ENCODE results near the gene NFASC.

Gene NFASC

DNA sequence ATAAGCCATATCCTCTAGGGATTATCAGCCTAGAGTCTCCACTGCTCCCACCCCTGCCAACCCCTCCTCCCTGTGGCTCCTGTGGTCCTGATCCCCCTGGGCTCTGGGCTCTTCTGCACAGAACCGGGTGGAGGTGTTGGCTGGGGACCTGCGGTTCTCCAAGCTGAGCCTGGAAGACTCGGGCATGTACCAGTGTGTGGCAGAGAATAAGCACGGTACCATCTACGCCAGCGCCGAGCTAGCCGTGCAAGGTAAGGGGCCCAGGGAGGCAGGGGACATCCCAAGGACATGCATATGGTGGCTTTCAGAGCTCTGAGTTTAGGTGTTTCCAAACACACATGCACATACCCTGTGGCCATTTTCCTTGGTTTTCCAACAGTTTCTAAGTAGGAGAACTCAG lies 191.7 kb downstream of the NFASC start:
- no peak overlapping the region for H3K27ac ChIP-seq (ENCODE audit: extremely low read depth, low read depth, low read length)
- no peaks in the 10 kb centered on the region for H3K9me3 ChIP-seq (ENCODE audit: control insufficient read depth, insufficient read depth, low read depth, low read length)
- no peak overlapping the region for H3K4me3 ChIP-seq (ENCODE audit: low read depth, low read length)
- H3K4me1 ChIP-seq (ENCODE audit: control insufficient read depth, insufficient read depth, low read length): no peaks in the 10 kb centered on the region
- CTCF ChIA-PET: interaction anchor here (0.8 to 5.9 kb wide), 37 partner anchors 10 to 270 kb away, joined by 3 to 282 read pairs (median 8); partner anchors contain the start of gene RBBP5
- no peaks in the 10 kb centered on the region for H3K36me3 ChIP-seq (ENCODE audit: control insufficient read depth in 2 of 2, insufficient read depth in 1 of 2, low read length in 2 of 2)
- POLR2A ChIA-PET: no interaction called here
- TF ChIP-seq, protein P1, sequence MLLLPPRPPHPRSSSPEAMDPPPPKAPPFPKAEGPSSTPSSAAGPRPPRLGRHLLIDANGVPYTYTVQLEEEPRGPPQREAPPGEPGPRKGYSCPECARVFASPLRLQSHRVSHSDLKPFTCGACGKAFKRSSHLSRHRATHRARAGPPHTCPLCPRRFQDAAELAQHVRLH (tag by site-specific recombination; IDR thresholded peaks at IDR 0.05): no peak
- no peak for TF ChIP-seq ZNF777 (tag by site-specific recombination; IDR thresholded peaks at IDR 0.05; ENCODE audit: borderline replicate concordance)
- no peak for TF ChIP-seq ZNF701 (tag by site-specific recombination; IDR thresholded peaks at IDR 0.05)
- TF ChIP-seq, protein P2, sequence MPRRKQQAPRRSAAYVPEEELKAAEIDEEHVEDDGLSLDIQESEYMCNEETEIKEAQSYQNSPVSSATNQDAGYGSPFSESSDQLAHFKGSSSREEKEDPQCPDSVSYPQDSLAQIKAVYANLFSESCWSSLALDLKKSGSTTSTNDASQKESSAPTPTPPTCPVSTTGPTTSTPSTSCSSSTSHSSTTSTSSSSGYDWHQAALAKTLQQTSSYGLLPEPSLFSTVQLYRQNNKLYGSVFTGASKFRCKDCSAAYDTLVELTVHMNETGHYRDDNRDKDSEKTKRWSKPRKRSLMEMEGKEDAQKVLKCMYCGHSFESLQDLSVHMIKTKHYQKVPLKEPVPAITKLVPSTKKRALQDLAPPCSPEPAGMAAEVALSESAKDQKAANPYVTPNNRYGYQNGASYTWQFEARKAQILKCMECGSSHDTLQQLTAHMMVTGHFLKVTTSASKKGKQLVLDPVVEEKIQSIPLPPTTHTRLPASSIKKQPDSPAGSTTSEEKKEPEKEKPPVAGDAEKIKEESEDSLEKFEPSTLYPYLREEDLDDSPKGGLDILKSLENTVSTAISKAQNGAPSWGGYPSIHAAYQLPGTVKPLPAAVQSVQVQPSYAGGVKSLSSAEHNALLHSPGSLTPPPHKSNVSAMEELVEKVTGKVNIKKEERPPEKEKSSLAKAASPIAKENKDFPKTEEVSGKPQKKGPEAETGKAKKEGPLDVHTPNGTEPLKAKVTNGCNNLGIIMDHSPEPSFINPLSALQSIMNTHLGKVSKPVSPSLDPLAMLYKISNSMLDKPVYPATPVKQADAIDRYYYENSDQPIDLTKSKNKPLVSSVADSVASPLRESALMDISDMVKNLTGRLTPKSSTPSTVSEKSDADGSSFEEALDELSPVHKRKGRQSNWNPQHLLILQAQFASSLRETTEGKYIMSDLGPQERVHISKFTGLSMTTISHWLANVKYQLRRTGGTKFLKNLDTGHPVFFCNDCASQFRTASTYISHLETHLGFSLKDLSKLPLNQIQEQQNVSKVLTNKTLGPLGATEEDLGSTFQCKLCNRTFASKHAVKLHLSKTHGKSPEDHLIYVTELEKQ (tag by site-specific recombination; IDR thresholded peaks at IDR 0.05; ENCODE audit: borderline replicate concordance): no peak
- TF ChIP-seq WT1 (tag by site-specific recombination; IDR thresholded peaks at IDR 0.05): no peak
- TF ChIP-seq, protein P3, sequence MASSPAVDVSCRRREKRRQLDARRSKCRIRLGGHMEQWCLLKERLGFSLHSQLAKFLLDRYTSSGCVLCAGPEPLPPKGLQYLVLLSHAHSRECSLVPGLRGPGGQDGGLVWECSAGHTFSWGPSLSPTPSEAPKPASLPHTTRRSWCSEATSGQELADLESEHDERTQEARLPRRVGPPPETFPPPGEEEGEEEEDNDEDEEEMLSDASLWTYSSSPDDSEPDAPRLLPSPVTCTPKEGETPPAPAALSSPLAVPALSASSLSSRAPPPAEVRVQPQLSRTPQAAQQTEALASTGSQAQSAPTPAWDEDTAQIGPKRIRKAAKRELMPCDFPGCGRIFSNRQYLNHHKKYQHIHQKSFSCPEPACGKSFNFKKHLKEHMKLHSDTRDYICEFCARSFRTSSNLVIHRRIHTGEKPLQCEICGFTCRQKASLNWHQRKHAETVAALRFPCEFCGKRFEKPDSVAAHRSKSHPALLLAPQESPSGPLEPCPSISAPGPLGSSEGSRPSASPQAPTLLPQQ (tag by site-specific recombination; IDR thresholded peaks at IDR 0.05): no peak
- no peak for TF ChIP-seq ZNF629 (tag by site-specific recombination; IDR thresholded peaks at IDR 0.05)
- no peak for TF ChIP-seq KLF9 (tag by site-specific recombination; IDR thresholded peaks at IDR 0.05; ENCODE audit: low read depth)
- no peak for TF ChIP-seq ZNF302 (tag by site-specific recombination; IDR thresholded peaks at IDR 0.05; ENCODE audit: low read depth)
- TF ChIP-seq ZNF585B (tag by site-specific recombination; IDR thresholded peaks at IDR 0.05): no peak
- TF ChIP-seq ZNF211 (tag by site-specific recombination; IDR thresholded peaks at IDR 0.05; ENCODE audit: low read depth): no peak
- TF ChIP-seq ZNF114 (tag by site-specific recombination; IDR thresholded peaks at IDR 0.05): no peak

DNA sequence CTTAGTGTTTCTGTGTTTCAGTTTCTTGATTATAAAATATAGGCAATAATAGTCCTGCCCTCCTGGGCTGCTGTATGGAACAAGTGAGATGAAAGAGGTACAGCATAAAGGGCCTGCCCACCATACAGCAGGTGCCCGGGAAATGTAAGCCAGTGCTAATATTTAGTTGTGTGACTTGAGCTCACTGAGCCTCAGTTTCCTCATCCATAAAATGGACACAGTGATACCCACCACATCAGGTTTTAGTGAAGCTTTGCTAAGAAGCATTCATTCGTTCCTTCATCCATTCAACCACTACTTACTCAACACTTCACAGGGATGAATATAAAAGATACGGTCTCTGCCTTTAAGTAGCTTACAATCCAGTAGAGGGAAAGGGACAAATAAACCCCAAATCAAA lies 192.2 kb downstream of the NFASC start:
- Histone ChIP-seq H3K36me3 (ENCODE audit: control insufficient read depth in 2 of 2, insufficient read depth in 1 of 2, low read length in 2 of 2) (no peaks in the 10 kb centered on the region), H3K9me3 (ENCODE audit: control insufficient read depth, insufficient read depth, low read depth, low read length) (no peaks in the 10 kb centered on the region), H3K4me3 (ENCODE audit: low read depth, low read length) (no peak overlapping the region), H3K27ac (ENCODE audit: extremely low read depth, low read depth, low read length) (no peak overlapping the region), H3K4me1 (ENCODE audit: control insufficient read depth, insufficient read depth, low read length) (no peaks in the 10 kb centered on the region)
- POLR2A ChIA-PET: no interaction called here
- TF ChIP-seq ZNF155 (tag by site-specific recombination; IDR thresholded peaks at IDR 0.05) (no peak), ZNF777 (tag by site-specific recombination; IDR thresholded peaks at IDR 0.05; ENCODE audit: borderline replicate concordance) (no peak), ZNF623 (tag by site-specific recombination; IDR thresholded peaks at IDR 0.05) (no peak)
- TF ChIP-seq, protein P4, sequence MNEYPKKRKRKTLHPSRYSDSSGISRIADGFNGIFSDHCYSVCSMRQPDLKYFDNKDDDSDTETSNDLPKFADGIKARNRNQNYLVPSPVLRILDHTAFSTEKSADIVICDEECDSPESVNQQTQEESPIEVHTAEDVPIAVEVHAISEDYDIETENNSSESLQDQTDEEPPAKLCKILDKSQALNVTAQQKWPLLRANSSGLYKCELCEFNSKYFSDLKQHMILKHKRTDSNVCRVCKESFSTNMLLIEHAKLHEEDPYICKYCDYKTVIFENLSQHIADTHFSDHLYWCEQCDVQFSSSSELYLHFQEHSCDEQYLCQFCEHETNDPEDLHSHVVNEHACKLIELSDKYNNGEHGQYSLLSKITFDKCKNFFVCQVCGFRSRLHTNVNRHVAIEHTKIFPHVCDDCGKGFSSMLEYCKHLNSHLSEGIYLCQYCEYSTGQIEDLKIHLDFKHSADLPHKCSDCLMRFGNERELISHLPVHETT (tag by site-specific recombination; IDR thresholded peaks at IDR 0.05): no peak
- TF ChIP-seq, protein P5, sequence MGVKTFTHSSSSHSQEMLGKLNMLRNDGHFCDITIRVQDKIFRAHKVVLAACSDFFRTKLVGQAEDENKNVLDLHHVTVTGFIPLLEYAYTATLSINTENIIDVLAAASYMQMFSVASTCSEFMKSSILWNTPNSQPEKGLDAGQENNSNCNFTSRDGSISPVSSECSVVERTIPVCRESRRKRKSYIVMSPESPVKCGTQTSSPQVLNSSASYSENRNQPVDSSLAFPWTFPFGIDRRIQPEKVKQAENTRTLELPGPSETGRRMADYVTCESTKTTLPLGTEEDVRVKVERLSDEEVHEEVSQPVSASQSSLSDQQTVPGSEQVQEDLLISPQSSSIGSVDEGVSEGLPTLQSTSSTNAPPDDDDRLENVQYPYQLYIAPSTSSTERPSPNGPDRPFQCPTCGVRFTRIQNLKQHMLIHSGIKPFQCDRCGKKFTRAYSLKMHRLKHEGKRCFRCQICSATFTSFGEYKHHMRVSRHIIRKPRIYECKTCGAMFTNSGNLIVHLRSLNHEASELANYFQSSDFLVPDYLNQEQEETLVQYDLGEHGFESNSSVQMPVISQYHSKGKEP (tag by site-specific recombination; IDR thresholded peaks at IDR 0.05): no peak
- CTCF ChIA-PET: interaction anchor here (0.8 to 5.9 kb wide), 20 partner anchors 12 to 271 kb away, joined by 3 to 282 read pairs (median 11); partner anchors contain the start of gene RBBP5
